ENCODE data around the gene MYOF. TPM values are rescaled to one million over a fixed set of nuclear protein-coding genes. Genes with fewer than 3 reads are reported as not detected.

Gene MYOF
- total and polyA plus RNA-seq, 10 of the 15 experiments (the other 5 are each of a cell fraction or from before 2014, with no cell fraction given) = 0.02 to 0.59 (median 0.17) TPM

- TF ChIP-seq MYC (IDR thresholded peaks at IDR 0.05; ENCODE audit: insufficient read depth, insufficient read length, insufficient replicate concordance, low read length, severe bottlenecking) = no peak
- TF ChIP-seq STAT3 (IDR thresholded peaks at IDR 0.05; ENCODE audit: low read depth, low read length) = peak; percentile 48; the same call in 1 of the 2 replicates
- peak; percentile 65; the same call in 1 of the 2 replicates for TF ChIP-seq FOXM1 (IDR thresholded peaks at IDR 0.05; ENCODE audit: low read depth, low read length)
- no peak for TF ChIP-seq CREB1 (IDR thresholded peaks at IDR 0.05; ENCODE audit: low read depth)
- no peak for TF ChIP-seq SP1 (IDR thresholded peaks at IDR 0.05; ENCODE audit: low read depth, low read length)
- peak; percentile 75 for TF ChIP-seq MTA2 (IDR thresholded peaks at IDR 0.05; ENCODE audit: low read depth)
- TF ChIP-seq LARP7 (IDR thresholded peaks at IDR 0.05) = no peak
- no peak for TF ChIP-seq FOS (IDR thresholded peaks at IDR 0.05; ENCODE audit: borderline replicate concordance, extremely low read depth, insufficient read length)
- no peak for TF ChIP-seq ZNF207 (IDR thresholded peaks at IDR 0.05; ENCODE audit: borderline replicate concordance)
- TF ChIP-seq BCLAF1 (IDR thresholded peaks at IDR 0.05) = no peak
- TF ChIP-seq POLR2AphosphoS5 (IDR thresholded peaks at IDR 0.05; ENCODE audit: low read length) = no peak
- no peak for TF ChIP-seq ZNF217 (IDR thresholded peaks at IDR 0.05)
- no peak for TF ChIP-seq SREBF1 (IDR thresholded peaks at IDR 0.05; ENCODE audit: low read length)
- no peak for TF ChIP-seq PBX3 (IDR thresholded peaks at IDR 0.05; ENCODE audit: insufficient replicate concordance, low read depth, low read length)
- TF ChIP-seq DPF2 (IDR thresholded peaks at IDR 0.05) = peak; percentile 25; the same call in 1 of the 2 replicates
- no peak for TF ChIP-seq WRNIP1 (IDR thresholded peaks at IDR 0.05; ENCODE audit: borderline replicate concordance, low read depth, low read length)
- no peak for TF ChIP-seq E2F8 (IDR thresholded peaks at IDR 0.05; ENCODE audit: low read depth, partially characterized antibody)
- TF ChIP-seq ZNF592 (IDR thresholded peaks at IDR 0.05) = no peak
- no peak for TF ChIP-seq GATAD2B (conservative IDR thresholded peaks at IDR 0.05; ENCODE audit: low read depth)
Observed at GRCh38 chr10:93482145-93482834, at the start of gene MYOF (continued).

Measured in GM12878 (cell line).